RWPE2 (cell line): ENCODE measurements around the gene GPHN.
A peak's percentile ranks its signal among the peaks of the same experiment; 100 is the strongest.
"Not testable (repeated sequence)": the region's sequence is repeated elsewhere in the genome, so short reads cannot be mapped to it uniquely, and the experiment has no call there.

Source experiments
- ATAC-seq: fragments of 200-7000 bp; cut with Tn5 transposase; 3 replicates; pipeline ENCODE4 v1.9.1; 2021; ENCODE audit warnings: low read depth
- DNase-seq: peaks from one replicate; pipeline ENCODE4 v3.0.0-alpha.2; 2020; ENCODE audit warnings: low spot score
- H3K27ac ChIP-seq: fragments of 450-650 bp; 2 replicates; pipeline ENCODE4 v1.5.1; 2017; ENCODE audit warnings: mild to moderate bottlenecking; ENCODE audit not compliant: poor library complexity, severe bottlenecking
- H3K27me3 ChIP-seq: fragments of 250-450 bp; sonication (Bioruptor Pico); 2 replicates; pipeline ENCODE4 v1.5.1; 2021; ENCODE audit warnings: mild to moderate bottlenecking, moderate library complexity; ENCODE audit not compliant: insufficient read depth, poor library complexity, severe bottlenecking
- H3K36me3 ChIP-seq: fragments of 250-450 bp; sonication (Bioruptor Pico); 2 replicates; pipeline ENCODE4 v1.5.1; 2020; ENCODE audit warnings: low read depth, mild to moderate bottlenecking, moderate library complexity
- H3K4me1 ChIP-seq: fragments of 250-450 bp; sonication (Bioruptor Pico); 2 replicates; pipeline ENCODE4 v1.5.1; 2021; ENCODE audit warnings: mild to moderate bottlenecking, moderate library complexity; ENCODE audit not compliant: insufficient read depth, poor library complexity, severe bottlenecking
- H3K4me3 ChIP-seq: fragments of 250-450 bp; sonication (Bioruptor Pico); 2 replicates; pipeline ENCODE4 v1.5.1; 2021; ENCODE audit warnings: mild to moderate bottlenecking, moderate library complexity; ENCODE audit not compliant: severe bottlenecking
- H3K9me3 ChIP-seq: fragments of 250-450 bp; sonication (Bioruptor Pico); 2 replicates; pipeline ENCODE4 v1.5.1; 2021; ENCODE audit warnings: mild to moderate bottlenecking, moderate library complexity; ENCODE audit not compliant: severe bottlenecking
- TF ChIP-seq, protein P1 (sequence below): fragments of 450-650 bp; IDR thresholded peaks from one replicate; pipeline ENCODE4 v1.5.1; 2017; ENCODE audit warnings: mild to moderate bottlenecking, moderate library complexity; ENCODE audit not compliant: poor library complexity, severe bottlenecking

GPHN gene

DNA sequence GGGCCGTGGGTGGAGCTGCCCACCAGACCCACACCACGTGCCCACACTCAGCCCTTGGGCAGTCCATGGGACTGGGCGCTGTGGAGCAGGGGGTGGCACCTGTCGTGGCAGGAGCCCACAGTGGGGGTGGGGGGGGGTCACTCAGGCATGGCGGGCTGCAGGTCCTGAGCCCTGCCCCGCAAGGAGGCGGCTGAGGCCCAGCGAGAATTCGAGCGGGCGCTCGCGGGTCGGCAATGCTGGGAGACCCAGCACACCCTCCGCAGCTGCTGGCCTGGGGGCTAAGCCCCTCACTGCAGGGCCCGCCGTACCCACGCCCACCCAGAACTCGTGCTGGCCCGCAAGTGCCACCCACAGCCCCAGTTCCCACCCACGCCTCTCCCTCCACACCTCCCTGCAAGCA, 548.7 kb downstream of the GPHN start:
- Histone ChIP-seq H3K4me1 (no peaks in the 10 kb centered on the region), H3K4me3 (no peak overlapping the region), H3K36me3 (peaks cover 6% of the 10 kb centered on the region; the same call in 1 of the 2 replicates), H3K9me3 (peaks cover 5% of the 10 kb centered on the region), H3K27ac (no peak overlapping the region), H3K27me3 (no peaks in the 10 kb centered on the region)
- peak; percentile 68 for DNase-seq
- TF ChIP-seq, protein P1, sequence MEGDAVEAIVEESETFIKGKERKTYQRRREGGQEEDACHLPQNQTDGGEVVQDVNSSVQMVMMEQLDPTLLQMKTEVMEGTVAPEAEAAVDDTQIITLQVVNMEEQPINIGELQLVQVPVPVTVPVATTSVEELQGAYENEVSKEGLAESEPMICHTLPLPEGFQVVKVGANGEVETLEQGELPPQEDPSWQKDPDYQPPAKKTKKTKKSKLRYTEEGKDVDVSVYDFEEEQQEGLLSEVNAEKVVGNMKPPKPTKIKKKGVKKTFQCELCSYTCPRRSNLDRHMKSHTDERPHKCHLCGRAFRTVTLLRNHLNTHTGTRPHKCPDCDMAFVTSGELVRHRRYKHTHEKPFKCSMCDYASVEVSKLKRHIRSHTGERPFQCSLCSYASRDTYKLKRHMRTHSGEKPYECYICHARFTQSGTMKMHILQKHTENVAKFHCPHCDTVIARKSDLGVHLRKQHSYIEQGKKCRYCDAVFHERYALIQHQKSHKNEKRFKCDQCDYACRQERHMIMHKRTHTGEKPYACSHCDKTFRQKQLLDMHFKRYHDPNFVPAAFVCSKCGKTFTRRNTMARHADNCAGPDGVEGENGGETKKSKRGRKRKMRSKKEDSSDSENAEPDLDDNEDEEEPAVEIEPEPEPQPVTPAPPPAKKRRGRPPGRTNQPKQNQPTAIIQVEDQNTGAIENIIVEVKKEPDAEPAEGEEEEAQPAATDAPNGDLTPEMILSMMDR = no peak
- no peak for ATAC-seq

DNA sequence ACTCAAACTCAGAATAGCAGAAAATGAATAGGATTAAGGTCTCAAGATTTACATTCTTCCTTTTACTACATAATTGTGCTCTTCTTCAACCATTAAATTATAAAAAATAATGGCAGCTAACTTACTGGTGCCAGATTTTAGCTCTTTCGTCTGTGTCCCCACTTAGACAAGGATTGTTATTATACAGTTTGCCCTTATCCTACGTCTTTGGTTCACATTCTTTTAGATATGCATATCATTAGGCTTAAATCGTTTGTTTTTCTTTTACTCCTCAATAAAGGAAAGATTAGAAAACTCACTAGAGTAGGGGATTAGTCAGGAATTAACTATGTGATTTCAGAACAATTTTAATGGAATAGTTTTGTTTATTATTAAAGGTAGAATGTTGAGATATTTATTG, 551.6 kb downstream of the GPHN start:
- TF ChIP-seq, protein P1 = no peak
- Histone ChIP-seq H3K4me1 (no peaks in the 10 kb centered on the region), H3K36me3 (peaks cover 9% of the 10 kb centered on the region), H3K27ac (no peak overlapping the region), H3K27me3 (no peaks in the 10 kb centered on the region), H3K9me3 (no peaks in the 10 kb centered on the region), H3K4me3 (no peak overlapping the region)
- no peak for ATAC-seq
- no peak for DNase-seq

DNA sequence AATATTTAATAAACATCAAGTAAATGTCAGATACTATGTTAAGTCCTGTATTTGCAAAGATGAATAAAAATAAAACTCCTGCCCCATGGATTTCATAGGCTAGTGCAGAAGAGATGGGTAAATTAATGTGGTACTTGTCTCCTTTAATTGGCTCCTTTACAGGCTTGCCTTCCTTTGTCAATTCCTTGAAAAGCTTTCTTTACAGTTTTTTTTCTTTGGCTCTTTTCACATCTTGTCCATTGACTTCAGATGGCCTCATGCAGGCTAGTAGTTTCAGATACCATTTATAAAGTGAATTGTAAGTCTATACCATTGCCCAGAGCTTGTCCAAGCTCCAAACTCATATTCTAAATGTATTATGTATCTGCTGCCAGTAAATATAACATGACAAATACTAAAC, 552.6 kb downstream of the GPHN start:
- ATAC-seq = no peak
- no peaks in the 10 kb centered on the region for H3K27me3 ChIP-seq

DNA sequence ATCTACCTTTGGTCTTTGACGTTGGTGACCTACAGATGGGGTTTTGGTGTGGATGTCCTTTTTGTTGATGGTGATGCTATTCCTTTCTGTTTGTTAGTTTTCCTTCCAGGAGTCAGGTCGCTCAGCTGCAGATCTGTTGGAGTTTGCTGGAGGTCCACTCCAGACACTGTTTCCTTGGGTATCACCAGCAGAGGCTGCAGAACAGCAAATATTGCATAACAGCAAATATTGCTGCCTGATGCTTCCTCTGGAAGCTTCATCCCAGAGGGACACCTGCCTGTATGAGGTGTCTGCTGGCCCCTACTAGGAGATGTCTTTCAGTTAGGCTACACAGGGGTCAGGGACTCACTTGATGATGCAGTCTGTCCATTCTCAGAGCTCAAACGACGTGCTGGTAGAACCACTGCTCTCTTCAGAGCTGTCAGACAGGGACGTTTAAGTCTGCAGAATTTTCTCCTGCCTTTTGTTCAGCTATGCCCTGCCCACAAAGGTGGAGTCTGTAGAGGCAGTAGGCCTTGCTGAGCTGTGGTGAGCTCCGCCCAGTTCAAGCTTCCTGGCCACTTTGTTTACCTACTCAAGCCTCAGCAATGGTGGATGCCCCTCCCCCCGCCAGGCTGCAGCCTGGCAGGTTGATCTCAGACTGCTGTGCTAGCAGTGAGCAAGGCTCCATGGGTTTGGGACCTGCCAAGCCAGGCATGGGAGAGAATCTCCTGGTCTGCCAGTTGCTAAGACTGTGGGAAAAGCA, 559.3 kb downstream of the GPHN start:
- H3K36me3 ChIP-seq, ATAC-seq, H3K27me3 ChIP-seq, H3K4me3 ChIP-seq, H3K4me1 ChIP-seq, H3K27ac ChIP-seq, H3K9me3 ChIP-seq, DNase-seq: not testable (repeated sequence)

More for the DNA sequence above, 552.6 kb downstream of the GPHN start:
- no peaks in the 10 kb centered on the region for H3K4me1 ChIP-seq
- no peaks in the 10 kb centered on the region for H3K9me3 ChIP-seq
- TF ChIP-seq, protein P1 = no peak
- peaks cover 9% of the 10 kb centered on the region for H3K36me3 ChIP-seq
- DNase-seq = no peak
- H3K4me3 ChIP-seq = no peak overlapping the region
- H3K27ac ChIP-seq = no peak overlapping the region

DNA sequence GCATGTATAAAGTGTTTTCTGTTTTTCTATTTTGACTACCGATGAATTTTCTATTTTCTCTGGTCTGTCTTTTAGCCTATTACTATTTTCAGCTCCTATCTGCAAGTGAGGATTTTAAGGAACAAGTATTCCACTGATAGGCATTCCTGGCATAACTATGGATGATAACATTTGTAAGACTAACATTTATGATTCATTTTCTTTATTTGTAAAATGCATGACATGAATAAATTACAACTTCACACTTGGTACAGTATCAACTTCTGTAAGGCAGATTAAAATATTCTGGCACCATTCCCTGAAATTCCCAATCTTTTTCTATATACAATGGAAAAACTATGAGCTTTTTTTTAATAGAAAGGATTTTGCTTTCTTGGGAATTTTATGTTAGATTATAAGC, 560.3 kb downstream of the GPHN start:
- Histone ChIP-seq H3K27me3 (no peaks in the 10 kb centered on the region), H3K36me3 (no peaks in the 10 kb centered on the region), H3K4me3 (no peak overlapping the region), H3K9me3 (no peaks in the 10 kb centered on the region), H3K27ac (no peak overlapping the region), H3K4me1 (no peaks in the 10 kb centered on the region)
- TF ChIP-seq, protein P1 = no peak
- ATAC-seq (no peak), DNase-seq (no peak)
